ENCODE data around the gene ZDHHC18.
A peak's percentile ranks its signal among the peaks of the same experiment; 100 is the strongest.

ZDHHC18 gene

DNA sequence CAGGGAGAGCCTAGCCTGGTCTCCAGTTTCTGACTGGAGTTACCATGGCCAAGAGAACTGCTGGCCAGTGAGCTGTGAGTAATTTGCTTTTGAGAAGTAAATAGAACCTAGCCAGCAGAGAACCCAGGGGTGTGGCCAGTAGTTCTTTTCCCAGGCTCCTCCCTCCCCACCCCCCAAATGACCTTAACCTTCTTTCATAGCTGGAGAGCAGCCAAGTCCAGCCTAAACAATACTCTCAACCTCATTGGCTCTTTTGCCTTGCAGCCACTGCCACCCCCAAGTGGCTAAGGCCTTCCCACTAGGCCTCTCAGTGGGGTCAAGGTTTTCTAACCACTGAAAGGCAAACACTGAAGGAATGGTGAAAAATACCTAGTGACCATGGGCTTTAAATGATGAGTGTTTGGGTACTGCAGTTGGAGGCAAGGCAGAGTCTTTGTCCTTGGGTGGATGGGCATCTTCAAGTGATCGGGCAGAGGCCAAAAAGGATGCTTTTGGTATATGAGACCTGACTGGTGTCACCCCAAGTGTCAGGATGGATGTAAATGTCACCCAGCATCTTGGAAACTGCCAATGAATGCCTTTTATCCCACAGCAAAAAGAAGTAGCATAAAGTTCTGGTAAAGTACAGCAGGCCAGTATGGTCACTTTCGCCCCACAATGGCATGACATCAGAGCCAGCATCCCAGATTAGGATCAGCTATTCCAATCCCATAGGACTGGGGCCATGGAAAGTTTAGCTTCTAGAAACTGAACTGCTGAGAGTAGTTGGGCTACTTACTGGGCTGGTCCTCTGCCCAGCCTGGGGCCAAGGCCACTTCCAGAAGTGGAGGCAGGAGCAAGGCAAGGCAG, 42.2 kb upstream of the ZDHHC18 start:
- peak; percentile 40 for DNase-seq (ENCODE audit: low read depth)
- no peak overlapping the region for H3K4me3 ChIP-seq (ENCODE audit: low read length)
- TF ChIP-seq, protein P1, sequence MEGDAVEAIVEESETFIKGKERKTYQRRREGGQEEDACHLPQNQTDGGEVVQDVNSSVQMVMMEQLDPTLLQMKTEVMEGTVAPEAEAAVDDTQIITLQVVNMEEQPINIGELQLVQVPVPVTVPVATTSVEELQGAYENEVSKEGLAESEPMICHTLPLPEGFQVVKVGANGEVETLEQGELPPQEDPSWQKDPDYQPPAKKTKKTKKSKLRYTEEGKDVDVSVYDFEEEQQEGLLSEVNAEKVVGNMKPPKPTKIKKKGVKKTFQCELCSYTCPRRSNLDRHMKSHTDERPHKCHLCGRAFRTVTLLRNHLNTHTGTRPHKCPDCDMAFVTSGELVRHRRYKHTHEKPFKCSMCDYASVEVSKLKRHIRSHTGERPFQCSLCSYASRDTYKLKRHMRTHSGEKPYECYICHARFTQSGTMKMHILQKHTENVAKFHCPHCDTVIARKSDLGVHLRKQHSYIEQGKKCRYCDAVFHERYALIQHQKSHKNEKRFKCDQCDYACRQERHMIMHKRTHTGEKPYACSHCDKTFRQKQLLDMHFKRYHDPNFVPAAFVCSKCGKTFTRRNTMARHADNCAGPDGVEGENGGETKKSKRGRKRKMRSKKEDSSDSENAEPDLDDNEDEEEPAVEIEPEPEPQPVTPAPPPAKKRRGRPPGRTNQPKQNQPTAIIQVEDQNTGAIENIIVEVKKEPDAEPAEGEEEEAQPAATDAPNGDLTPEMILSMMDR (IDR thresholded peaks at IDR 0.05; ENCODE audit: insufficient read depth, low read depth, low read length, missing control alignments): no peak

- no peak for DNase-seq (ENCODE audit: low read depth)
- H3K4me3 ChIP-seq (ENCODE audit: low read length): no peak overlapping the region
- TF ChIP-seq, protein P1 (IDR thresholded peaks at IDR 0.05; ENCODE audit: insufficient read depth, low read depth, low read length, missing control alignments): no peak
Measured at GRCh38 chr1:26784886-26785285, 41.6 kb upstream of the ZDHHC18 start.

DNA sequence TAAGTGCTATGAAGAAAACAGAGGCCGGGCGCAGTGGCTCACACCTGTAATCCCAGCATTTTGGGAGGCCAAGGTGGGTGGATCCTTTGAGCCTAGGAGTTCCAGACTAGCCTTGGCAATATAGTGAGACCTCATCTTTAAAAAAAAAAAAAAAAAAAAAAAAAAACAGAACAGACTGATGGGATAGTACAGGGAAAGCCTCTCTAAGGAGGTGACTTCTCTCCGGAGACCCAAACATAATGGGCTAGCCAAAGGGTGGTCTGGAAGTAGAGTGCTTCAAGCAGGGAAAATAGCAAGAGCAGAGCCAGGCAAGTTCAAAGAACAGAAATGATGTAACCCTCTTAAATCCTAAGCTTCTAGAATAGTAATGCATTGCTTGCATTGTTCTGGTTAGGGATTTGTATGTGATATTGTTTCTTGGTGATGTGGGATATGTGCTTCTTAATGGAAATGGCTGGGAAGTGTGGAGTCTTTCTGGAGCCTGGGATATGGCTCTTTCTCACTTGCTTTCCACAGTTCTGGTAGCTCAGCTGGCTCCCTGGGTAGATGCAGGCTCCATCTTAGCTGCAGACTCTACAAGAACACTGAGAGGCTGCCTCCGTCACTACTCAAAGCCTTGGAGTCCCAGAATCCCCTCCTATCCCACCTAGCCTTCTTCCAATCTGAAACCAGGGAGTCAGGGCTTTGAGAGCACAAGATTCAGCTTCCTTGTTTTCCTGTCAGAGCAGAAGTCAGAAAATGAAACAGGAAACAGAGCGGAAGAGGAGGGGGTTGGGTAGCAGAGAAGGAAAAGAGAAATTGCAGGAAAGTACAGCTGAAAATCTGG, 40.7 kb upstream of the ZDHHC18 start:
- no peak for DNase-seq (ENCODE audit: low read depth)
- no peak overlapping the region for H3K4me3 ChIP-seq (ENCODE audit: low read length)
- TF ChIP-seq, protein P1 (IDR thresholded peaks at IDR 0.05; ENCODE audit: insufficient read depth, low read depth, low read length, missing control alignments): no peak

GRCh38 chr1:26786437-26787380, 39.8 kb upstream of the ZDHHC18 start:
- peak overlapping the region; percentile 92 for H3K4me3 ChIP-seq (ENCODE audit: low read length)
- TF ChIP-seq, protein P1 (IDR thresholded peaks at IDR 0.05; ENCODE audit: insufficient read depth, low read depth, low read length, missing control alignments): no peak
- no peak for DNase-seq (ENCODE audit: low read depth)

DNA sequence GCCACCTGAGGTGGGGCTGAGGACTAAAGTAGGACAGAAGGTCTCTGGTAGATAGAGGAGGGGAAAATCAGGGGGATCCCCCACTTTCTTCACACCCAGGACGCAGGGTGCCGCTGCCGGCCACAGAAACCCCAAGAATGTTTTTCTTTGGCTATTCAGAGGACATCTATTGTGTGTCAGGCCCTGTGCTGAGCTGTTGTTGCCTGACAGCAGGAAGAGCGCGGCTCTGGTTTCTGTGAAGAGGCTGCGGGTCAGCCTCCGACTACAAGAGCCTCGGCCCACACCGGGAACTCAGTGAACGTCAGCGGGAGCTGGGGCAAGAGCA, 39.1 kb upstream of the ZDHHC18 start:
- peak overlapping the region; percentile 92 for H3K4me3 ChIP-seq (ENCODE audit: low read length)
- DNase-seq (ENCODE audit: low read depth): no peak
- TF ChIP-seq, protein P1 (IDR thresholded peaks at IDR 0.05; ENCODE audit: insufficient read depth, low read depth, low read length, missing control alignments): no peak

- TF ChIP-seq, protein P1 (IDR thresholded peaks at IDR 0.05; ENCODE audit: insufficient read depth, low read depth, low read length, missing control alignments): no peak
- DNase-seq (ENCODE audit: low read depth): peak; percentile 80
- H3K4me3 ChIP-seq (ENCODE audit: low read length): peak within 1 kb of the TSS; percentile 92
Measured at GRCh38 chr1:26787706-26788514, 38.6 kb upstream of the ZDHHC18 start, which contains the start of gene PIGV. Gene PIGV (plus strand): TSS chr1:26787950. CDS start chr1:26790816, 2,866 bp downstream.

Data from epithelial cell of esophagus (primary cell).